HepG2 (cell line): ENCODE measurements around the gene C14orf93. TPM values are rescaled to one million over a fixed set of nuclear protein-coding genes. Genes with fewer than 3 reads are reported as not detected.

Source experiments
- ATF7 ChIP-seq, 2 experiments: fragments of 450-650 bp in 1 of 2; sonication (generic) in 1 of 2; formaldehyde crosslinking in 1 of 2; IDR thresholded peaks; 2 replicates each; pipeline versions ENCODE4 v1.4.0 to v1.6.1; 2016 to 2020; ENCODE audit warnings: antibody characterized with exemption in 1 of 2, mild to moderate bottlenecking in 1 of 2, missing genetic modification reagents in 1 of 2
- MBD4 ChIP-seq: IDR thresholded peaks from 2 replicates; pipeline ENCODE4 v1.6.1; 2012; ENCODE audit warnings: low read length, inconsistent platforms, borderline replicate concordance
- NKX3-1 ChIP-seq: sonication (generic); formaldehyde crosslinking; IDR thresholded peaks from 2 replicates; pipeline ENCODE4 v1.5.0; 2020; ENCODE audit warnings: missing genetic modification reagents
- NPAS2 ChIP-seq: sonication (generic); formaldehyde crosslinking; IDR thresholded peaks from 2 replicates; pipeline ENCODE4 v1.8.0; 2022; ENCODE audit warnings: mild to moderate bottlenecking, missing genetic modification reagents, borderline replicate concordance
- RBFOX2 ChIP-seq: fragments of 200-400 bp; formaldehyde crosslinking; IDR thresholded peaks from 2 replicates; pipeline ENCODE4 v1.6.1; 2017; ENCODE audit warnings: low read depth, mild to moderate bottlenecking, low read length
- RBM22 ChIP-seq: fragments of 200-400 bp; formaldehyde crosslinking; optimal IDR thresholded peaks from 2 replicates; pipeline ENCODE3; 2017; ENCODE audit warnings: mild to moderate bottlenecking, low read length, moderate library complexity
- RBM39 ChIP-seq: fragments of 200-400 bp; formaldehyde crosslinking; IDR thresholded peaks from one replicate; pipeline ENCODE4 v1.6.1; 2018; ENCODE audit warnings: antibody characterized with exemption, mild to moderate bottlenecking, low read depth, low read length; ENCODE audit not compliant: poor library complexity, severe bottlenecking
- SRSF9 ChIP-seq: fragments of 200-400 bp; formaldehyde crosslinking; IDR thresholded peaks from 2 replicates; pipeline ENCODE4 v1.6.1; 2018; ENCODE audit warnings: borderline replicate concordance, mild to moderate bottlenecking, low read depth, low read length; ENCODE audit not compliant: insufficient read depth, poor library complexity, severe bottlenecking
- TGIF2 ChIP-seq: IDR thresholded peaks from 2 replicates; pipeline ENCODE4 v1.6.1; 2016; ENCODE audit warnings: control low read depth, missing compliant biosample characterization
- XRCC5 ChIP-seq: fragments of 200-400 bp; formaldehyde crosslinking; optimal IDR thresholded peaks from 2 replicates; pipeline ENCODE3; 2017; ENCODE audit warnings: mild to moderate bottlenecking, low read length
- ZMAT3 ChIP-seq: sonication (generic); formaldehyde crosslinking; conservative IDR thresholded peaks from 2 replicates; pipeline ENCODE4 v1.7.0; 2021; ENCODE audit warnings: missing genetic modification reagents
- ZNF224 ChIP-seq: sonication (generic); formaldehyde crosslinking; IDR thresholded peaks from 2 replicates; pipeline ENCODE4 v1.5.0; 2020; ENCODE audit warnings: mild to moderate bottlenecking, missing genetic modification reagents
- ZNF326 ChIP-seq: sonication (generic); formaldehyde crosslinking; IDR thresholded peaks from 2 replicates; pipeline ENCODE4 v1.4.0; 2020; ENCODE audit warnings: missing genetic modification reagents, borderline replicate concordance
- ZNF468 ChIP-seq: sonication (generic); formaldehyde crosslinking; IDR thresholded peaks from 2 replicates; pipeline ENCODE4 v1.8.0; 2022; ENCODE audit warnings: mild to moderate bottlenecking, moderate library complexity, missing genetic modification reagents
- ZNF543 ChIP-seq: sonication (generic); formaldehyde crosslinking; IDR thresholded peaks from 2 replicates; pipeline ENCODE4 v1.4.0; 2020; ENCODE audit warnings: mild to moderate bottlenecking, missing genetic modification reagents
- ZNF619 ChIP-seq: sonication (generic); formaldehyde crosslinking; IDR thresholded peaks from 2 replicates; pipeline ENCODE4 v1.4.0; 2020; ENCODE audit warnings: mild to moderate bottlenecking, missing genetic modification reagents
- polyA plus RNA-seq, 8 experiments: library from polyadenylated mRNA; depleted of rRNA in 3 of 8; stranded (reverse) in 7 of 8; unstranded in 1 of 8; fragments of >200 nt; fragmentation: Illumina TruSeq in 4 of 8; extraction: Trizol in 4 of 8; gene quantifications; 2 replicates each; pipeline versions ENCODE4 v1.2.1 to v1.2.3, GENCODE V29; 2011 to 2016; ENCODE audit warnings: low read depth in 4 of 8, missing spikeins in 1 of 8, mixed read lengths in 1 of 8; ENCODE audit not compliant: insufficient read depth in 1 of 8
- total RNA-seq, 5 experiments: library from RNA; depleted of rRNA; stranded (reverse); fragments of >200 nt; fragmentation: Illumina TruSeq; extraction: Trizol; gene quantifications; 2 replicates each; pipeline ENCODE4 v1.2.3, GENCODE V29; 2016; ENCODE audit warnings: low read depth in 1 of 5
- TF ChIP-seq, protein P1 (sequence below): sonication (generic); formaldehyde crosslinking; IDR thresholded peaks from 2 replicates; pipeline ENCODE4 v1.4.0; 2020; ENCODE audit warnings: missing genetic modification reagents
- TF ChIP-seq, protein P2 (sequence below): sonication (generic); formaldehyde crosslinking; IDR thresholded peaks from 2 replicates; pipeline ENCODE4 v1.4.0; 2020; ENCODE audit warnings: missing genetic modification reagents
- TF ChIP-seq, protein P3 (sequence below): IDR thresholded peaks from 2 replicates; pipeline ENCODE4 v1.6.1; 2016; ENCODE audit warnings: missing compliant biosample characterization, missing genetic modification reagents, borderline replicate concordance
- TF ChIP-seq, protein P4 (sequence below): sonication (generic); formaldehyde crosslinking; IDR thresholded peaks from 2 replicates; pipeline ENCODE4 v1.4.0; 2020; ENCODE audit warnings: missing genetic modification reagents

Gene C14orf93
- total and polyA plus RNA-seq, 2 of the 13 experiments (the other 11 are each of a cell fraction or from before 2014, with no cell fraction given): 11.4 to 22.5 TPM

DNA sequence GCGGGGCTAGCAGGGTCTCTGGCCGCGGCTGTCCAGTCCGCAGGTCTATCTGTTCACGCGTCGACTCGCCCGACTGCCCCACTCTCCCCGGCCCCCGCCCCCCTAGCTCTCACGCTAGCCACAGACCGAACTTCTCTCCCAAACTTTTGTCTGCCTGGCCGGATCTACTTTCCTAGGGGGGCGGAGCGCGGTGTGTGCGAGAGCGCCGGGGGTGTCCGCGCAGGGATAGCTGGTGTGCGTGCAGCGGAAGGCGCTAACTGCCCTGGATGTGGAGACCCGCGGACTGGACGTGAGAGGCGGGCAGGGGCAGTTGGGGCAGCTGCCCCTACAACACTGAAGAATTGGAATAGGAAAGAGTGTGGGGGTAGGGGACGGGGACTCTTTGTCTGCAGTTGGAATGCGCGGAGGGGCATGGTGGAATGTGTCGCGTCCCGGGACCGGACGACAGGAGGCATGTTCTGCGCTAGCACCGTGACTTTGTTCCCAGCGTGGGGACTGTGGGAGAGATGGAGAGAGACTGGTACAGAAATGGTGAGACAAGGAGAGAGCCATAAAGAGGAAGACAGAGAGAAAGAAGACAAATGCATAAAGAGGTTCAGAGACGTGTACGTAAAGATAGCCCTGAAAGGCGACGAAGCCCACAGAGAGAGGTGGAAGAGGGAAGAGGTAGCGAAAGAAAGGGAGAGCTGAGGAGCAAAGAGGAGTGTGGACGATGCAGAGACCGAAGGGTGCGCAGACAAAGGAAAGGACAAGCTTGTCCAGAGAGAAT lies 27.3 kb downstream of the C14orf93 start, which contains the start of gene AJUBA (continued):
- no peak for TF ChIP-seq NPAS2 (CRISPR knock-in tag)
- TF ChIP-seq RBFOX2: no peak
- peak; percentile 1 for TF ChIP-seq ATF7 (IDR thresholded peaks at IDR 0.05)
- peak; percentile 87 for TF ChIP-seq ATF7 (CRISPR knock-in tag; IDR thresholded peaks at IDR 0.05)
- no peak for TF ChIP-seq ZNF224 (CRISPR knock-in tag)
- TF ChIP-seq ZMAT3 (CRISPR knock-in tag): no peak
- TF ChIP-seq SRSF9: no peak
- TF ChIP-seq ZNF543 (CRISPR knock-in tag): peak; percentile 98
- TF ChIP-seq, protein P1, sequence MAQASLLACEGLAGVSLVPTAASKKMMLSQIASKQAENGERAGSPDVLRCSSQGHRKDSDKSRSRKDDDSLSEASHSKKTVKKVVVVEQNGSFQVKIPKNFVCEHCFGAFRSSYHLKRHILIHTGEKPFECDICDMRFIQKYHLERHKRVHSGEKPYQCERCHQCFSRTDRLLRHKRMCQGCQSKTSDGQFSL (CRISPR knock-in tag): no peak
- TF ChIP-seq, protein P2, sequence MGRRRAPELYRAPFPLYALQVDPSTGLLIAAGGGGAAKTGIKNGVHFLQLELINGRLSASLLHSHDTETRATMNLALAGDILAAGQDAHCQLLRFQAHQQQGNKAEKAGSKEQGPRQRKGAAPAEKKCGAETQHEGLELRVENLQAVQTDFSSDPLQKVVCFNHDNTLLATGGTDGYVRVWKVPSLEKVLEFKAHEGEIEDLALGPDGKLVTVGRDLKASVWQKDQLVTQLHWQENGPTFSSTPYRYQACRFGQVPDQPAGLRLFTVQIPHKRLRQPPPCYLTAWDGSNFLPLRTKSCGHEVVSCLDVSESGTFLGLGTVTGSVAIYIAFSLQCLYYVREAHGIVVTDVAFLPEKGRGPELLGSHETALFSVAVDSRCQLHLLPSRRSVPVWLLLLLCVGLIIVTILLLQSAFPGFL: no peak
- TF ChIP-seq RBM39: peak; percentile 100
- TF ChIP-seq RBM22: no peak
- TF ChIP-seq ZNF468 (CRISPR knock-in tag): no peak
- TF ChIP-seq NKX3-1: no peak
- TF ChIP-seq, protein P3, sequence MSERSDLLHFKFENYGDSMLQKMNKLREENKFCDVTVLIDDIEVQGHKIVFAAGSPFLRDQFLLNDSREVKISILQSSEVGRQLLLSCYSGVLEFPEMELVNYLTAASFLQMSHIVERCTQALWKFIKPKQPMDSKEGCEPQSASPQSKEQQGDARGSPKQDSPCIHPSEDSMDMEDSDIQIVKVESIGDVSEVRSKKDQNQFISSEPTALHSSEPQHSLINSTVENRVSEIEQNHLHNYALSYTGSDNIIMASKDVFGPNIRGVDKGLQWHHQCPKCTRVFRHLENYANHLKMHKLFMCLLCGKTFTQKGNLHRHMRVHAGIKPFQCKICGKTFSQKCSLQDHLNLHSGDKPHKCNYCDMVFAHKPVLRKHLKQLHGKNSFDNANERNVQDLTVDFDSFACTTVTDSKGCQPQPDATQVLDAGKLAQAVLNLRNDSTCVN: peak; percentile 73; the same call in 1 of the 2 replicates
- TF ChIP-seq TGIF2 (CRISPR knock-in tag): peak; percentile 55; the same call in 1 of the 2 replicates
- TF ChIP-seq, protein P4, sequence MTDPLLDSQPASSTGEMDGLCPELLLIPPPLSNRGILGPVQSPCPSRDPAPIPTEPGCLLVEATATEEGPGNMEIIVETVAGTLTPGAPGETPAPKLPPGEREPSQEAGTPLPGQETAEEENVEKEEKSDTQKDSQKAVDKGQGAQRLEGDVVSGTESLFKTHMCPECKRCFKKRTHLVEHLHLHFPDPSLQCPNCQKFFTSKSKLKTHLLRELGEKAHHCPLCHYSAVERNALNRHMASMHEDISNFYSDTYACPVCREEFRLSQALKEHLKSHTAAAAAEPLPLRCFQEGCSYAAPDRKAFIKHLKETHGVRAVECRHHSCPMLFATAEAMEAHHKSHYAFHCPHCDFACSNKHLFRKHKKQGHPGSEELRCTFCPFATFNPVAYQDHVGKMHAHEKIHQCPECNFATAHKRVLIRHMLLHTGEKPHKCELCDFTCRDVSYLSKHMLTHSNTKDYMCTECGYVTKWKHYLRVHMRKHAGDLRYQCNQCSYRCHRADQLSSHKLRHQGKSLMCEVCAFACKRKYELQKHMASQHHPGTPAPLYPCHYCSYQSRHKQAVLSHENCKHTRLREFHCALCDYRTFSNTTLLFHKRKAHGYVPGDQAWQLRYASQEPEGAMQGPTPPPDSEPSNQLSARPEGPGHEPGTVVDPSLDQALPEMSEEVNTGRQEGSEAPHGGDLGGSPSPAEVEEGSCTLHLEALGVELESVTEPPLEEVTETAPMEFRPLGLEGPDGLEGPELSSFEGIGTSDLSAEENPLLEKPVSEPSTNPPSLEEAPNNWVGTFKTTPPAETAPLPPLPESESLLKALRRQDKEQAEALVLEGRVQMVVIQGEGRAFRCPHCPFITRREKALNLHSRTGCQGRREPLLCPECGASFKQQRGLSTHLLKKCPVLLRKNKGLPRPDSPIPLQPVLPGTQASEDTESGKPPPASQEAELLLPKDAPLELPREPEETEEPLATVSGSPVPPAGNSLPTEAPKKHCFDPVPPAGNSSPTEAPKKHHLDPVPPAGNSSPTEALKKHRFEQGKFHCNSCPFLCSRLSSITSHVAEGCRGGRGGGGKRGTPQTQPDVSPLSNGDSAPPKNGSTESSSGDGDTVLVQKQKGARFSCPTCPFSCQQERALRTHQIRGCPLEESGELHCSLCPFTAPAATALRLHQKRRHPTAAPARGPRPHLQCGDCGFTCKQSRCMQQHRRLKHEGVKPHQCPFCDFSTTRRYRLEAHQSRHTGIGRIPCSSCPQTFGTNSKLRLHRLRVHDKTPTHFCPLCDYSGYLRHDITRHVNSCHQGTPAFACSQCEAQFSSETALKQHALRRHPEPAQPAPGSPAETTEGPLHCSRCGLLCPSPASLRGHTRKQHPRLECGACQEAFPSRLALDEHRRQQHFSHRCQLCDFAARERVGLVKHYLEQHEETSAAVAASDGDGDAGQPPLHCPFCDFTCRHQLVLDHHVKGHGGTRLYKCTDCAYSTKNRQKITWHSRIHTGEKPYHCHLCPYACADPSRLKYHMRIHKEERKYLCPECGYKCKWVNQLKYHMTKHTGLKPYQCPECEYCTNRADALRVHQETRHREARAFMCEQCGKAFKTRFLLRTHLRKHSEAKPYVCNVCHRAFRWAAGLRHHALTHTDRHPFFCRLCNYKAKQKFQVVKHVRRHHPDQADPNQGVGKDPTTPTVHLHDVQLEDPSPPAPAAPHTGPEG (CRISPR knock-in tag): no peak
- TF ChIP-seq MBD4: no peak
- peak; percentile 56; the same call in 1 of the 2 replicates for TF ChIP-seq ZNF326 (CRISPR knock-in tag)
- TF ChIP-seq XRCC5: peak; percentile 100
- TF ChIP-seq ZNF619 (CRISPR knock-in tag): peak; percentile 85; the same call in 1 of the 2 replicates
